CD4-positive, alpha-beta T cell treated with Interleukin-15 for 1 hour (primary cell): ENCODE data around the gene NADSYN1.

Source experiments
- DNase-seq: peaks from one replicate; pipeline ENCODE4 v3.0.0-alpha.2; 2020

The NADSYN1 gene

DNA sequence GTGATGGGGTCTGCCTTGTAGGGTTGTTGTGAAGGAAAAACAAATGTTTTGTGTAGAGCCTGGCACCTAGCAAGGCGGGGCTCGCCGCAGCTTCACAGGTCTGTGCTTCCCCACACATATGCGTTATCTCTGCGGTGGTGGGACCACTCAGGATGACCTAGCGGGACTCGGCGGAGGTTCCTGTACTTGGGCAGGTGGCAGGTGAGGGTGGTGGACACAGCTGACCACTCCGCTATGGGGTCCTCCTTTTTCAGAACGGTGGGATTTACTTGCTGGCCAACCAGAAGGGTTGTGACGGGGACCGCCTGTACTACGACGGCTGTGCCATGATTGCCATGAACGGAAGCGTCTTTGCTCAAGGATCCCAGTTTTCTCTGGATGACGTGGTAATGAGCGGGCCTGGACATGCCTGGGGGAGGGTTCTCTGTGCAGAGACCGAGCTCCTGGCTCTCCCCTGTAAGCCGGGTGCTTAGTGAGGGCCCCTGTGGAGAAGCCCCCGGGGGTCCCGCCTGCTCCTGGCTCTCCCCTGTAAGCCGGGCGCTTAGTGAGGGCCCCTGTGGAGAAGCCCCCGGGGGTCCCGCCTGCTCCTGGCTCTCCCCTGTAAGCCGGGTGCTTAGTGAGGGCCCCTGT, 21.3 kb downstream of the NADSYN1 start:
- DNase-seq: no peak

- DNase-seq: no peak
Observed at GRCh38 chr11:71474771-71475483, 21.9 kb downstream of the NADSYN1 start.

- DNase-seq: no peak
Observed at GRCh38 chr11:71476031-71476430, 23.0 kb downstream of the NADSYN1 start.

DNA sequence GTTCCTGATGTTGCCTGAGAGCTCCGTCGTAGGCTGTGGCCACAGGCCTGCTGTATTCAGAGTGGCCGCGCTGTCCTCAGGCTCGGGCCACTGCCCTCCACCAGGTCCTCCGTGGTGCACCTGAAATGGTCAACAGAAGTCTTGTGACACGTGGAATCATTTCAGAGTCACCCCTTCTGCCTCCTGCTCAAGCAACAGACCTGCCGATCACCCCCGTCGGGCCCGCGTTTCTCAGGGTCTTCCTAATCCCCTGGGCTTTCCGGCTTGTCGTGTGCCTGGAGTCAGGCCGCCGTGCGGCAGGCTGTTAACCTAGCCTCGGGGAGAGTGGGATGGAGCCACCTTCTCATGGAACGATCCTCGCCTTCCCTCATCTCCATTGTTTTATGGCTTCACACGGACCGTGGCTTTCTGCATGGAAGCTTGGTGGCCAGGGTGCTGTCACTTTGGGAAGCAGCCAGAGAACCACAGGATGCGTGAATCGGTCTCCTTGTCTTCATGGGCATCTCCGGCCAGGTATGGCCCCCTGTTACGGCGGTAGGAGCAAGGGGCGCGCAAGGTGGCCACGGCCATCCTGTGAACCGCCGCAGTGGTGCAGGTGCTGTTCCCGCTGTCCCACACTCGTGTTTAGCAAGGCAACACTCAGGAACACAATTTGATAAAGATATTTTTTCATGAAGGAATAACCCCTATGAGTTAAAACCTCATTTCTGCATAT, 24.1 kb downstream of the NADSYN1 start:
- no peak for DNase-seq

- DNase-seq: no peak
Observed at GRCh38 chr11:71477641-71478527, 24.9 kb downstream of the NADSYN1 start.

DNA sequence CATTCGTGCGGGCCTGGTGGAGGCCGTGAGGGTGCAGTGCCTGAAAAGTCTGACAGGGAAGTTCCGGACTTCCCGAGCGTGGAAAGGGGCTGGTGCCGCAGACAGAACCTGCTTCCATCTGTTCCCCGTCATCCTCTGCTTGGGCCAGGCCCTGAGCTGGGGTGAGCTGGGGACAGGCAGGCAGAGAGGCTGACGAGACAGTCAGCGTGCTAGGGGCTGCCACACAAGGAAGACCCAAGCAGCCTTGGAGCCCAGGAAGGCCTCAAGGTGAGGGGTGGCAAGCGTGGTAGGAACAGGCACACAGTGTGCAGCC, 25.5 kb downstream of the NADSYN1 start:
- no peak for DNase-seq

DNA sequence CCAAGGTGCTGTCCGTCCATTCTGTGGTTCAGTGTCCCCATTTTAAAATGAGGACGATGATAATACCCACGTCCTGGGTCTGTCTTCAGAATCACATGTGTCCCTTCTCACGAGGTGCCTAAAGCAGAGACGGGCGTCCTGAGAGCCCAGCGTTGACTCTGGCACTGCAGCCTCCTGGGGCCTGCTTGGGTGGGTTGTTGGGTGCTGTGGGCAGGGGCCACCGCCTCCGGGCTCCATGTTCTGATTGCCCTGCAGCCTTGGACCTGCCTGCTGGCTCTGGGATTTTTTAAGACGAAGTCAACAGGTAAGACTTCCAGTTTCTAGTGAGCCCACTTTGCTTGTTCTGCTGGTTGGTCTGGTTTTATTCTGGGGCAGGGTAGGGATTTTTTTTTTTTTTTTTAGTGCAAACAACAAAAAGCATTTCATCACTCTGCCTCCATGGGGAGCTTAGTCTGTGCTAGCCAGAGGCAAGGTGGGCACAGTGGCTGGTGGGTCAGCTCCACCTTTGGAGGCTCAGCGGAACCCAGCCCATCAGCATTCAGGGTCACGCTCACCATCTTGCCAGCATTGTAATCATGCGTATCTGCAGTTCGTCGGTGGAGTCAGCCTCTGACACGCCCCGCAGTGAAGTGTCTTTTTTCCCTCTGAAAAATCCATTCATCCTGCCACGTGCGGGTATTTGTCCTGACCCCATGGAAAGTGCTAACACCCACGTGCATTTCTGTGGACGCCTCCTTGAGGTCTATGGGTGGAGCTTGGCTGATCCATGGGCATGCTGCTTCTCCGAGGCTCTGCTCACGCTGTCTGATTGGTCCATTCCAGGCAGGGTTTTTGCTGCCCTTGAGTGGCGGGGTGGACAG, 28.3 kb downstream of the NADSYN1 start:
- DNase-seq: no peak

DNA sequence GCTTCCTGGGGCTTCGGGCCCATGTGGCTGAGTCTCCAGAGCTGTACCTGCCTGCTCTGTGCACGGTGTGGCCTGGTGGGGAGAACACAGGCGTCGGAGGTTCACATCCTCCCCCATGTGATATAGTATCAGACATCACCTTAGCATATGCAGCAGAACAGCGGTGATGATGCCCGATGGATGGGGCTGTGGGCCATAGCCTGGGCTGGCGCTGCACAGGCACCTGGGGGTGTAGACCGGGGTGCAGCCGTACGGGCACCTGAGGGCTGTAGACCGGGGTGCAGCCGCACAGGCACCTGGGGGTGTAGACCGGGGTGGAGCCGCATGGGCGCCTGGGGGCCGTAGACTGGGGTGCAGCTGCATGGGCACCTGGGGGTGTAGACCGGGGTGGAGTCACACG, 29.2 kb downstream of the NADSYN1 start:
- no peak for DNase-seq

DNA sequence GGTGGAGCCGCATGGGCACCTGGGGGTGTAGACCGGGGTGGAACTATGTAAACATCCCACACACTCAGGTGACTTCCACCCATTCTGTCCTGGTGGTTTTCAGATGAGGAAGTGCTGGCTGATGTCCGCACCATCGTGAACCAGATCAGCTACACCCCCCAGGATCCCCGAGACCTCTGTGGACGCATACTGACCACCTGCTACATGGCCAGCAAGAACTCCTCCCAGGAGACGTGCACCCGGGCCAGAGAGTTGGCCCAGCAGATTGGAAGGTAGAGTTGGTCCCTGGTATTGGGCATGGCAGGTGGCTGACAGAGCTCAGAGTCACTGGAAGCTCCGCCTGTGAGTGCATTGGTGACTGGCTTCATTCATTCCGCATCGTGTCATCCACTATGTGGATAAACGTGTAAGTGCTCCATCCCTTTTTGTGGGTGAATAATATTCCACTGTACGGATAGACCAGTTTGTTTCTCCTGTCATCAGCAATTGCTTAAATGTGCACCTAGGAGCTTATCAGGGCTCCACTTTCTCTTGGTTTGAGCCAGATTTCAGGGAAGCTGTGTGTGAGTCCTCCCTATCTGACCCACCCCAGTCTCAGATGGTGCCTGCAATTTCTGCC, 29.9 kb downstream of the NADSYN1 start:
- DNase-seq: no peak

- no peak for DNase-seq
Observed at GRCh38 chr11:71483692-71484091, 30.7 kb downstream of the NADSYN1 start.

- no peak for DNase-seq
Observed at GRCh38 chr11:71484248-71485062, 31.5 kb downstream of the NADSYN1 start.

- no peak for DNase-seq
Observed at GRCh38 chr11:71485063-71485399, 32.0 kb downstream of the NADSYN1 start.

- DNase-seq: no peak
Observed at GRCh38 chr11:71485466-71485865, 32.5 kb downstream of the NADSYN1 start.

DNA sequence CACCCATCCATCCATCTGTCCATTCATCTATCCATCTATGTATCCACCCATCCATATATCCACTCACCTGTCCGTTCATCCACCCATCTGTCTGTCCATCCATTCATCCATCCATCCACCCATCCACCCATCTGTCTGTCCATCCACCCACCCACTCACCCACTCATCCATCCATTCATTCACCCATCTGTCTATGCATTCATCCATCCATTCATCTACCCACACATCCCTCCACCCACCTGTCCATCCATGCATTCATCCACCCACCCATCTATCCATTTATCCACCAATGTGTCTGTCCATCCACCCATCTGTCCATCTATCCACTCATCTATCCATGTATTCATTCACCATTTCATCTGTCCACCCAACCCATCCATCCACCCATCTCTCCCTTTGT, 33.3 kb downstream of the NADSYN1 start:
- no peak for DNase-seq

- no peak for DNase-seq
Observed at GRCh38 chr11:71488681-71489270, 35.8 kb downstream of the NADSYN1 start.

DNA sequence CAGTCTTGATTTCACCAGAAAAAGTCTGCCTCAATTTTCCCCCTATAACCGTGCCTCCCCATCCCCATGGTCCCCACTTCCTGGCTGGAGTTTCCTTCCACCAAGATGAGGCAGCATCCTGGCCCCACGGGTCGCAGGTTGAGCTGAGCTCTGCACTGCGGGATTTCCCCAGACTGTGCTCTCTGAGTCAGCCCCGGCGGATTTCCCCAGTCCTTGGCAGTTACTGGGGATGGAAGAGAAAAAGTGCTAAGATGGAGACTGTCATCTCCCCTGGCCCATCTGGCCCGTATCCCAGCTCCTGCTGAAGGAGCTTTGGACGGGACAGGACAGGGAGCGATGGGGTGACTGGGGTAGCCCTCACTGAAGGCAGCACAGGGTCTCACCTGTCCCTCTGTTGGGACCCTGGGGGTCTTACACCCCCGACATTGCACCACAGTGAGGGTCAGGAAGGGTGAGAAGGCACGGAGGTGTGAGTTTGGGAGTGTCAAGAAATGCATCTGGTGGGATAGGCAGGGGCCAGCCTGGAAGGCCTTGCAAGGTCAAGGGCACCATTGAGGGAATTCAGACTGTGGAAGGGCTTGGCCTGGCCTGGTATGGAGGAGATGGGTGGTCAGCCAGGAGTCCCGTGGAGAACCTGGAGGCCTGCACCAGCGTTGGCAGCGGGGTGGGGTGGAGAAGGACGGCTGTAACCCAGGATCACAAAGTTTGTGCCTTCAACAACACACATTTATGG, 36.5 kb downstream of the NADSYN1 start:
- no peak for DNase-seq

DNA sequence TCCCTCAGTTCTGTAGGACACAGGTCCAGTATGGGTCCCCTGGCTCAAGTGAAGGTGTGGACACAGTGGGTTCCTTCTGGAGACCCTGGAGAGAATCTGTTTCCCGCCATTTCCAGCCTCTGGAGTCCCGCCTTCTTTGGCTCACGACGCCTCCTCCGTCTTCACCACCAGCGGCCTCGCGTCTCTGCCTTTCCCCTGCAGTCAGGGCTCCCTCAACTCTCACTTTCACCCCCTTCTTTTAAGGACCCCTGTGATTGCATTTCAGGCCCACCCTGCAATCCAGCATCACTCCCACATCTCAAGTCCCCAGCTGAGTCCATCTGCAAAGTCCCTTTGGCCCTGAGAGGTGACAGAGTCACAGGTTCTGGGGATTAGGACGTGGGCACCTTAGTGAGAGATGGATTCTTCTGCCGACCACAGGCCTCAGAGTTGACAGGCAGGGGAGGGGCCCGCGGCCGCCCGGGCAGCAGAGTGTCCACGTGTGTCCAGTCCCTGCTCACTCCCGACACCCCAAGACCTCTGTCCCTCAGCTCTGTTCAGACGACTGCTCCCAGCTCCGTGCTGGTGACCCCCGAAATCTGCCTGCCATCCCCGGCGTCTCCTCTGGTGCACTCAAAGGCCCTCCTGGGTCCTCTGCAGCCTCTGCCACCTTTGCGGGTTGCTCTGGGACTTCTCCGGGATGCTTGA, 37.2 kb downstream of the NADSYN1 start:
- no peak for DNase-seq

GRCh38 chr11:71490731-71491390, 37.9 kb downstream of the NADSYN1 start:
- DNase-seq: no peak

GRCh38 chr11:71491531-71491930, 38.5 kb downstream of the NADSYN1 start:
- no peak for DNase-seq
